ENCODE data around the gene KPNA2. TPM values are rescaled to one million over a fixed set of nuclear protein-coding genes. Genes with fewer than 3 reads are reported as not detected.
"Not testable (repeated sequence)": the region's sequence is repeated elsewhere in the genome, so short reads cannot be mapped to it uniquely, and the experiment has no call there.

The KPNA2 gene
- total and polyA plus RNA-seq, 9 of the 15 experiments (the other 6 are each of a cell fraction or from before 2014, with no cell fraction given), result 132 to 984 (median 241) TPM

- CTCF ChIA-PET (ENCODE audit: low intra/inter-chr PET ratio), result no interaction called here
Measured at GRCh38 chr17:68061512-68062313, 26.2 kb downstream of the KPNA2 start.

DNA sequence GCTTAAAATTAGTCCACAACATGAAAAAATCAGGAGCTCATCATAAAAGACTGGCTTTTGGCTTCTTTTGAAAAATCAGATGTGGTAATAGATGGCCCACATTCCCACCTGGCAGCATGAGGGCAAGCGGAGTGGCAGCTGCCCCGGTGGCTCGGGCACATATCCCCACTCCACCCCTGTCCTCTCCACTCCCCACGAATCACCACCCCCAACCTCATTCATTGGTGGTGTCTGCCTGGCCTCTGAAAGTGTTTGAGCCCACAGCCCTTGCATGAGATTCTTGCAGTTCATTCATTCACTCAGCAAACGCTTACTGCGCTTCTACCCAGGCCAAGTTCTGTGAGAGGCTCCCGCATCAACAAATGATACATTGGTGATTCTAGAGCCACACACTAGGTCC, 29.8 kb downstream of the KPNA2 start:
- H2AFZ ChIP-seq (ENCODE audit: low read depth, low read length); H3K27ac ChIP-seq (ENCODE audit: extremely low read depth, low read depth, low read length); FAIRE-seq; POLR2A ChIA-PET; H3K27me3 ChIP-seq (ENCODE audit: control insufficient read depth in 2 of 2, insufficient read depth in 2 of 2, low read length in 2 of 2); H3K4me3 ChIP-seq; H3K9me1 ChIP-seq (ENCODE audit: control insufficient read depth, insufficient read depth, low read length); DNase-seq (ENCODE audit: extremely low read depth in 1 of 4, low spot score in 3 of 4); intact Hi-C loops (cut with micrococcal nuclease); H3K9ac ChIP-seq (ENCODE audit: insufficient read depth in 1 of 2, low read depth in 2 of 2, low read length in 2 of 2); ATAC-seq; H3K4me2 ChIP-seq (ENCODE audit: insufficient read depth, low read length); in situ Hi-C loops (cut with MboI); H4K20me1 ChIP-seq (replicated peaks; ENCODE audit: control insufficient read depth, insufficient read depth, low read length); H3K4me1 ChIP-seq (replicated peaks in 1 of 2; ENCODE audit: control insufficient read depth in 2 of 2, insufficient read depth in 2 of 2, low read length in 2 of 2); H3K36me3 ChIP-seq (ENCODE audit: control insufficient read depth, insufficient read depth, low read length); CTCF ChIA-PET (ENCODE audit: low intra/inter-chr PET ratio); BruUV-seq (replicated peaks); H3K79me2 ChIP-seq (ENCODE audit: control insufficient read depth, insufficient read depth, low read length); H3K9me3 ChIP-seq (replicated peaks; ENCODE audit: control insufficient read depth, insufficient read depth, low read depth, low read length): not testable (repeated sequence)
- 33% methylated on average over 7 of the region's 7 CpGs for WGBS (ENCODE audit: insufficient coverage, low coverage, missing lambda C conversion rate)

More at GRCh38 chr17:68061512-68062313, 26.2 kb downstream of the KPNA2 start:
- Histone ChIP-seq H3K36me3 (ENCODE audit: control insufficient read depth, insufficient read depth, low read length) (no peaks in the 10 kb centered on the region), H3K4me2 (ENCODE audit: insufficient read depth, low read length) (no peak overlapping the region), H2AFZ (ENCODE audit: low read depth, low read length) (no peak overlapping the region), H3K9me1 (ENCODE audit: control insufficient read depth, insufficient read depth, low read length) (no peaks in the 10 kb centered on the region), H3K79me2 (ENCODE audit: control insufficient read depth, insufficient read depth, low read length) (no peaks in the 10 kb centered on the region), H3K4me3 (no peak overlapping the region), H4K20me1 (replicated peaks; ENCODE audit: control insufficient read depth, insufficient read depth, low read length) (no peaks in the 10 kb centered on the region), H3K27ac (ENCODE audit: extremely low read depth, low read depth, low read length) (no peak overlapping the region), H3K9me3 (replicated peaks; ENCODE audit: control insufficient read depth, insufficient read depth, low read depth, low read length) (no peaks in the 10 kb centered on the region), H3K27me3 (ENCODE audit: control insufficient read depth in 2 of 2, insufficient read depth in 2 of 2, low read length in 2 of 2) (no peaks in the 10 kb centered on the region), H3K9ac (ENCODE audit: insufficient read depth in 1 of 2, low read depth in 2 of 2, low read length in 2 of 2) (no peak overlapping the region), H3K4me1 (replicated peaks in 1 of 2; ENCODE audit: control insufficient read depth in 2 of 2, insufficient read depth in 2 of 2, low read length in 2 of 2) (no peaks in the 10 kb centered on the region)
- in situ Hi-C loops (cut with MboI), result no loop called here
- no TSS peak for BruUV-seq (replicated peaks)
- FAIRE-seq (no peak), DNase-seq (ENCODE audit: extremely low read depth in 1 of 4, low spot score in 3 of 4) (no peak), ATAC-seq (peak; percentile 28; the same call in 2 of the 3 replicates)
- TF ChIP-seq BHLHE40 (IDR thresholded peaks at IDR 0.05; ENCODE audit: low read length) (peak; percentile 87), SMC3 (conservative IDR thresholded peaks at IDR 0.05; ENCODE audit: insufficient read depth, low read depth, low read length) (no peak), JUND (IDR thresholded peaks at IDR 0.05; ENCODE audit: borderline replicate concordance, low read depth, low read length) (peak; percentile 51; the same call in 1 of the 2 replicates), JUND (tag; IDR thresholded peaks at IDR 0.05; ENCODE audit: borderline replicate concordance, low read depth, low read length) (no peak), FOSL1 (tag; conservative IDR thresholded peaks at IDR 0.05) (0 out of 2 replicates have a peak, but pooled peaks have one; percentile 16)
- 12% methylated on average over 9 of the region's 11 CpGs for WGBS (ENCODE audit: insufficient coverage, low coverage, missing lambda C conversion rate)
- POLR2A ChIA-PET, result no interaction called here
- intact Hi-C loops (cut with micrococcal nuclease), result loop anchor here (5.0 kb wide), 1 partner anchor 401 kb away; no protein-coding TSS in a partner anchor

Measured in K562 (cell line).